NCI-H1105 (cell line): ENCODE measurements around the gene CFAP45.
A peak's percentile ranks its signal among the peaks of the same experiment; 100 is the strongest.

Experiments used
- DNase-seq: peaks from one replicate; lab custom pipeline; 2025; lab: John Stamatoyannopoulos, UW

Gene CFAP45, protein sequence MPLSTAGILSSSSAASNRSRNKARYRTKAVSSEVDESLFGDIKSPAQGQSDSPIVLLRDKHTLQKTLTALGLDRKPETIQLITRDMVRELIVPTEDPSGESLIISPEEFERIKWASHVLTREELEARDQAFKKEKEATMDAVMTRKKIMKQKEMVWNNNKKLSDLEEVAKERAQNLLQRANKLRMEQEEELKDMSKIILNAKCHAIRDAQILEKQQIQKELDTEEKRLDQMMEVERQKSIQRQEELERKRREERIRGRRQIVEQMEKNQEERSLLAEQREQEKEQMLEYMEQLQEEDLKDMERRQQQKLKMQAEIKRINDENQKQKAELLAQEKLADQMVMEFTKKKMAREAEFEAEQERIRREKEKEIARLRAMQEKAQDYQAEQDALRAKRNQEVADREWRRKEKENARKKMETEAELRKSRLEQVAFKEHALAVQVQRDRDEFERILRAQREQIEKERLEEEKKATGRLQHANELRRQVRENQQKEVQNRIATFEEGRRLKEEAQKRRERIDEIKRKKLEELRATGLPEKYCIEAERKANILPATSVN

DNA sequence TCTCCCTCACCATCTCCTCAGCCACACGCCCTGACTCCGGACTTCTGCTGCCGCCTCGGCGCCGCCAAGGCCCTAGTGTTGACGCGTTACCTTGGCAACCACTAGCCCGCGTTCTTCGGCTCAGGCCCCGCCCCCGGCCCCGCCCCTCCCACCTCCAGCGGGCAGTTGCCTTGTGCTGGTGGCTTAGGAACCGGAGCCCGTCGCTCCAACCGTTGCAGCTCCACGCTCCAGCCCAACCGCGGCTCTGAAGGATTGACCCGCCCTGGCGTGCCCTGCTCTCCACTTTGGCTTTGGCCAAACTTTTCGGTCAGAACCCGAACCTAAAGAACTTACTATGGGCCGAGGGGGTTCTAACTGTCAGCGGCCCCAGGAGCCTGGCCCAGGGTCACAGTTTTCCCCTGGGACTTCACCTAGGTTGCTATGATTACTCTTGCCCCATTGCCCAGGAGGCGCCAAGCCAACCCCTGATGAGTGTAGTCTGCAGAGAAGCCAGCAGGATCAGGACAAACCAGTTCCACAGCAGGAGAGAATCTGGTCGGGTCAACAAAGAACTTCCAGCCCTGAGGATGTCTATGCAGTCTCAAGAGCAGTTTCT is at the start of gene CFAP45:
CFAP45 (minus strand) TSS at position 80 of the 595 bp plus-strand sequence; CDS start at position 13, 67 bp downstream.
- DNase-seq = peak; percentile 93

DNA sequence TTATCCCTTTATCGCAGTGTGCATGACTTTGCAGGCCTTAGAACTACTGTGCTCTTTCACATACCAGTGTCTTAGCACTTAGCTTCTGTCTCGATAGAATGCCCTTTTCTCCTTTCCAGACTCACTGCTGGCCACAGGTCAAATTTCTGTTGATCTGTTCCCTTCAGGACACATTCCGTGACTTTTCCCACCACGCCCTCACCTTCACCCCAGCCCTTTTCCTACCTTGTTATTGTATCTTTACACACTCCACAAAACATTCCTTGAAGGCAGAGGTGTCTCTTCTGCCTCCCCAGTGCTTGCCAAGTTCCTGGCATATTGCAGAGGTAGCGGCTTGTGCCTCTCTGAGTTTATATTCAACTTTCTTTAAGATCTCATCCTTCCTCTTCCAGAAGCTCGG is 49.2 kb upstream of the CFAP45 start:
- DNase-seq = no peak

GRCh38 chr1:159947942-159948341 is 48.0 kb upstream of the CFAP45 start:
- DNase-seq = no peak

DNA sequence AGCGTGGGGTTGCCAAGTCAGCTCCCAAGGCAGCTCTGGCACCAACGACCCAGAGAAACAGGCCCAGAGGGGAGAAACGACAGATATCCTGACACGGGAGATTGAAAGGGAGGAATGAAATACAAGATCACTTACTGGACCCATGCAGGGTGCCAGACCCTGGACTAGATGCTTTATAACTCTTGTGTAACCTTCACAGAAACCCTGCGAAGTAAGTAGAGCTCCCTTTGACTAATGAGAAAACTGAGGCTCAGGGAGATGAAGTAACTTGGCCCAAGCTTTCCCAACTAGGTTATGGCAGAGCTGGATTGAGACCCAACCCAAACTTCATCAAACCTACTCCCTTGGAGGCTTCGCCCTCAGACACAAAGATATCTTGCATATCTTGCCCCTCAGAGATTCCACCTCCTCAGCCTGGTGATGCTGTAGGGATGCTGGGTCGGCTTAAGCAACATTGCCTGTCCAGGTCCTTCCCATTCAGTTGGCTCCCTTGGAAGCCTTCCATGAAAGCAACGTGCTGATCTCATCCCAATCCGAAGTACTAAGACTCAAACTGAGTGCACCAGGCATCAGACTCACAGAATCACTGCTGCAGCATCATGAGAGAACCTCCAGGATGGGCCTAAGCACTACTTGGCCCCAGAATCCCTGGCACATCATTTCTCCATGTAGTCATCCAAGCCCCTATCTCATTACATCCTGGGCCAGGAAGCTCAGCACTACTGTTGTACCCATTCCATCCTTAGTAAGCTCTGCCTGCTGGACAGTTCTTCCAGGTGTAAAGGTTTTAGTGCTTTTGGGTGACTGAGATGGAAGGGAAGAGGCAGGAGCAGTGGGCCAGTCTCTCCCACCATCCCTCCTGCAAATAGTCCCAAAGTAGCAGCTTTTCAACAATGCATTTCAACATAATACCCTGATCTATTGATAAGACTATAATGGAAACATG is 46.5 kb upstream of the CFAP45 start:
- no peak for DNase-seq

- peak; percentile 98 for DNase-seq
Observed at GRCh38 chr1:159945483-159946241, 45.7 kb upstream of the CFAP45 start, which contains the start of gene IGSF9. Gene IGSF9, minus strand, starts transcription at chr1:159945613. Its CDS starts 2,159 bp downstream, at chr1:159943454.

- DNase-seq = peak; percentile 50
Observed at GRCh38 chr1:159944623-159945455, 44.9 kb upstream of the CFAP45 start.

- DNase-seq = peak; percentile 88
Observed at GRCh38 chr1:159943908-159944622, 44.1 kb upstream of the CFAP45 start.

- no peak for DNase-seq
Observed at GRCh38 chr1:159943278-159943640, 43.3 kb upstream of the CFAP45 start.

DNA sequence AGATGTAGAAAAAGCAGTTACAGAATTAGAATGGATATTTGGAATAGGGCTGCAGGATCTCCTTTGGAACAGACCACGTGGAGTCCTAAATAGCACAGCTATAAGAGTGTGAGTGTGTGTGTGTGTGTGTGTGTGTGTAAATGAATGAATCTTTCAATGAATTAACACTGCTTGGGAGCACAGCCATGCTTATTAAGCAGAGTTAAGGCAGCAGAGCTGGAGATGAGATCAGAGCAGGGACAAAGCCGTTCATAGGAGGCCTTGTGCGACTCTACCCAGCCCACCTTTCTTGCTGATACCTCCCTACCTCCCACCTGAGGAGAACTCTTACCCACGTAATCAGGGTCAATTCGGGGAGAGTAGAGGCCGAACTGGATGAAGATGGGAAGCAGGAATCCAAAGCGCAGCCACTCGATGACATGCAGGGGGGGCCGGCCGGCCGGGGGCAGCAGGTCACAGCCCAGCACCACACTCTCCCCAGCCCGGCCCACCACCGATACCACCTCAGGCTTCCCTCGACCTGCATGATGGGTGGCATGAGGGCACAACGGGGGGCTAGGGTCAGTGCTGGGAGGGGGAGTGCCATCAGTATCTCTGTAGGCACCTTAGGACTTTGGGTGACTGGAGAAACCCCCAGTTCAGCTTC is 42.8 kb upstream of the CFAP45 start:
- DNase-seq = no peak

DNA sequence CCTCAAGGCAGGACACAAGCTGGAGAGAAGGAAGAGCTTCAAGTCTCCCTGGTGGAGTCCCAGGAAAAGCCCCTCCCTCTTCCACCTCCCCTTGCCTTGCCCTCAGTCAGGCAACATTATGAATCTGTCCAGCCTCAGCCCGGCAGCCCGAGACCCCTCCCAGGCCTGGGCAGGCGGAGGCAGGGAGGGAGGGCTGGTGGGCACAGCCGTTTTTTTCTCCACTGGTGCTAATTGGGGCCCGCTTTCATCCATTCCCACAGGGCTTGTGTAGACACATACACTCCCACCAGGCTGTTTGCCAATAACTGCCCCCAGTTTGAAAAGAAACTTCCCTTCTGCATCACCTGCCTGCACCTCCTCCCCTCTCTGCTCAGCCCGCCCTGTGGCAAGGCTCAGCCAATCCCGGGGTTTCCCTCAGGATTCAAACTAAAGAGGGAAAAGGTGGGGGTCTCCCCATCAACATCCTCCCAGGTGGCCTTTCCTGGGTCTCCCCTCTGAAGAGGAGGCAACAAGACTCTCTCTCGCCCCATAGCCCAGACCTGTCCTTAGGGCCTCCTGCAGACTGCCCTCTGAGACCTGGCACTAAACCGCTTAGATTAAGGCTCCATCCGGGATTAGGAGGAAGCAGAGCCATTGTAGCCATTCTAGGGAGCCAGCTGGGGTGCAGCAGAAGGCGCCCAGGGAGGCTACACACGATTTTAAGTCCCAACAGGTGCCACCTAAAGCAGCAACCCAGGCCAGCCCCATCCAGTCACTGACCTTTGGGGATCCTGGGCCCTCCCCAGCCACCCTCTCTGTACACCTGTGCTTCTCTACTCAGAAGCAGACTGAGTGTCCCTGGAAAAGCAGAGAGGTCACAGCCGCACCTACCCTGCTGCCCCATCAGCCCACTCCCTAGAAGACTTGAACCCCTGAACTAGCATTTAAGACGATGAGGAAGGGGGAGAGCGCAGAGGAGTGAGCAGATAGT is 41.9 kb upstream of the CFAP45 start:
- DNase-seq = peak; percentile 99

DNA sequence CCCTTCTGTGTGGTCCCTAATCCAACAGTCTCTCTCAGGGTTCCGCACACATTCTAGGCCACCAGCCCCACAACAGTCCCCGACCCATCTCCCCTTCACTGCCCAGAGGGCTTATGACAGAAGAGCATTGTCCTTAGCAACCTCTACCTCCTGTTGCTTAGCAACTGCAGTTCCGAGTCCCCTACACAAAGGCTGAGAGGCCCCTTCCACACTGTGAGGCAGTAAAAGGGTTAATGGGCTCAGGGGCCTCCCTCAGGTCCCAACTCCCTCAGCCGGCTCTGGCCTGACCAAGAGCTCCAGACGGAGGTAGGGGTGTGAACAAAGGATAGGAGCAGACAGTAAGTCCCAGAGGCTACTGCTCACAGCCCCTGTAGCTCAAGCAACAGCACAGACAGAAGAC is 41.2 kb upstream of the CFAP45 start:
- no peak for DNase-seq

DNA sequence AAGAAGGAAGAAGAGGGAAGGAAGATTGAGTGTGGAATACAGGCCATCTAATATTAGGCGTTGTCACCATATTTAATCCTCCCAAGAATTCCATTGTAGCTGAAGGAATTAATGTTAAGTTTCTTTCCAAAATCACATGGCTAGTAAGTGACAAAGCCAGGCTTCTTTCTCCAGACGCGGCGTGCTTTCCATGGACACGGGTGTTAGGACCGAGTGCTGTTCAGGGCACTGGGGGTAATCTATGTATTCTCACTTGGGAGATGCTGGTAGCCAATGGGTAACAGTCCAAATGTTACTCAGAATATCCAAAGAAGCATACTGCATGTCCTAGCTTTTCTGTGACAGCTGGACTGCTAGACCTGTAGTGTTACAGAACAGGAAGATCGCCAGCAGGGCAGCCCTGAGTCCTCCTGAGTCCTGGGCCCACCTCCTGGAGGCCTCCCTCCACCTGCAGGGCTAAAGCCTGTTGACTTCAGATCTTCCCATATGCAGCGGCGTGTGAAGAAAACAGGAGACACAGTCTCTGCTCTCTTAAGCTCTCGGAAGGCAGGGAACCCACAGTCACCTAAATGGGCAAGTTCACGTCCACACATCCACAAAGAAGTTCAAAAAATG is 40.1 kb upstream of the CFAP45 start:
- no peak for DNase-seq

DNA sequence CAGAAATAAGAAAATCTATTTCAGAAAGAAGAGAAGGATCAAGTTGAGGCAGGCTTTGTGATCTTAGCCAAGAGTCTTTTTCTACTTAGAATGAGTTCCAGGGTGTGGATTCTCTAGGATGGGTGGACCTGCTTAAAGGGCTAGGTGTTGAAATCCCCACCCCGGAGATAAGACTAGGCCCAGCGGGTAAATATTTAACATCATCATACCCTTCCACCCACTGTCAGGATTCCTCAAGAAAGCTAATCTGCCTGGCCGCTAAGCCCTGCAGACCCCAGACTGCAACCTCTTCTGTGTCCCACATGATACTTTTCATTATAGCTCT is 39.7 kb upstream of the CFAP45 start:
- DNase-seq = no peak

GRCh38 chr1:159938905-159939677 is 39.1 kb upstream of the CFAP45 start:
- DNase-seq = no peak

DNA sequence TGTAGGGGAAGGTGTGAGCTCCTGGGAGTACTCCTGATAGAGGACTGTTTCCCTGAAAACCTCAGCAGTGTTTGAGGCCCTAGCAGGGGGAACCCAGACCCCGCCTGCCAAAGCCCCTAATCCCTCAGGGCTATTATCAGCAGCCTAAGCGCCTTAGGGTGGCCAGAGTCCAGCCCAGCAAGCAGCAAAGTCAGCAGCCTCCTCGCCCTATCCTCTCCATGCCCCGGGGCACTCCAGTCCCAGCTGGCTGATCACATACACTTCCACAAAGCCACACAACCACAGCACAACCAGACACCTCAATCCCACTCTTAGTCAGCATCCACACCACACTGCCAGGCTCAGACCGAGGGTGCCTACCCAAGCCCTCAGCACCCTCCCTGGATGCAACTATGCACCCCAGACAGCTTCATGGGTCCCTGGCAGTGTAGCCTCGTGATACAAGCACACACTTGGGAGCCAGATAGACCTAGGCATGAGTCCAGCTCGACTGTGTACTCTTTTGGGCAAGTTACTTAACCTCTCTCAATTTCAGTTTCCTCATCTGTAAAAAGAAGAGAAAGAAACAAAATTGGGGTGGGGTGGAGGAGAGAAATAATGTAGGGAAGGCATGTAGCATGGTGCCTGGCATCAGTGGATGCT is 38.4 kb upstream of the CFAP45 start:
- DNase-seq = no peak

- DNase-seq = no peak
Observed at GRCh38 chr1:159937054-159937750, 37.2 kb upstream of the CFAP45 start.
